Measurements from ENCODE around the gene ARHGEF10L. TPM values are rescaled to one million over a fixed set of nuclear protein-coding genes. Genes with fewer than 3 reads are reported as not detected.
"Not testable (repeated sequence)": the region's sequence is repeated elsewhere in the genome, so short reads cannot be mapped to it uniquely, and the experiment has no call there.

Gene ARHGEF10L
- total RNA-seq, 1 experiment from 2014 or later: 3.3 TPM

- CTCF ChIA-PET: no interaction called here
- POLR2A ChIA-PET (ENCODE audit: low non-redundant PET): no interaction called here
- no peak overlapping the region for H3K4me3 ChIP-seq (ENCODE audit: low read depth, low read length, poor library complexity, severe bottlenecking)
Observed at GRCh38 chr1:17745479-17745955, 206.0 kb downstream of the ARHGEF10L start.

DNA sequence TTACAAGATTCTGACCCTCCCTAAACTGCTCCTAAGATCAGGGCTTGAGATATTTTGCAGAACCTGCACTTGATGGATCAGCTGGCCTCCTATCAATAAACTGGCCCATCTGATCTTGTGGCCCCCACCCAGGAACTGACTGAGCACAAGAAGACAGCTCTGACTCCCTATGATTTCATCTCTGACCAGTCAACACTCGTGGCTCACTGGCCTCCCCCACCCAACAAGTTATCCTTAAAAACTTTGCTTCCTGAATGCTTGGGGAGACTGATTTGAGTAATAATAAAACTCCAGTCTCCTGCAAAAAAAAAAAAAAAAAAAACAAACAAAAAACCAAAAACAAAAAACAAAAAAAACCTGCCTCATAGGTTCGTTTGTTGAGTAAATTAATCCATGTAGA, 206.8 kb downstream of the ARHGEF10L start:
- H3K4me3 ChIP-seq (ENCODE audit: low read depth, low read length, poor library complexity, severe bottlenecking); H3K36me3 ChIP-seq (ENCODE audit: insufficient read depth, low read length, poor library complexity, severe bottlenecking); H3K27me3 ChIP-seq (replicated peaks; ENCODE audit: insufficient read depth, low read depth, low read length, poor library complexity); POLR2A ChIA-PET (ENCODE audit: low non-redundant PET); H3K27ac ChIP-seq (ENCODE audit: low read depth, low read length, poor library complexity, severe bottlenecking); CTCF ChIA-PET; BruUV-seq (replicated peaks); H3K4me1 ChIP-seq (ENCODE audit: insufficient read depth, low read length, poor library complexity, severe bottlenecking); DNase-seq (ENCODE audit: low spot score); H3K9me3 ChIP-seq (ENCODE audit: low read depth, low read length, poor library complexity, severe bottlenecking); intact Hi-C loops (cut with micrococcal nuclease; ENCODE audit: unreplicated experiment): not testable (repeated sequence)

More at GRCh38 chr1:17745479-17745955, 206.0 kb downstream of the ARHGEF10L start:
- H3K36me3 ChIP-seq (ENCODE audit: insufficient read depth, low read length, poor library complexity, severe bottlenecking): no peaks in the 10 kb centered on the region
- H3K27me3 ChIP-seq (replicated peaks; ENCODE audit: insufficient read depth, low read depth, low read length, poor library complexity): peaks cover 15% of the 10 kb centered on the region
- H3K9me3 ChIP-seq (ENCODE audit: low read depth, low read length, poor library complexity, severe bottlenecking): no peaks in the 10 kb centered on the region
- H3K4me1 ChIP-seq (ENCODE audit: insufficient read depth, low read length, poor library complexity, severe bottlenecking): no peaks in the 10 kb centered on the region
- intact Hi-C loops (cut with micrococcal nuclease; ENCODE audit: unreplicated experiment): no loop called here
- no peak for DNase-seq (ENCODE audit: low spot score)
- no peak overlapping the region for H3K27ac ChIP-seq (ENCODE audit: low read depth, low read length, poor library complexity, severe bottlenecking)
- BruUV-seq (replicated peaks): no TSS peak
- TF ChIP-seq CTCF (conservative IDR thresholded peaks at IDR 0.05; ENCODE audit: low read depth, low read length) (no peak), EZH2 (IDR thresholded peaks at IDR 0.05; ENCODE audit: borderline replicate concordance, low read depth, low read length, poor library complexity, severe bottlenecking) (no peak)

DNA sequence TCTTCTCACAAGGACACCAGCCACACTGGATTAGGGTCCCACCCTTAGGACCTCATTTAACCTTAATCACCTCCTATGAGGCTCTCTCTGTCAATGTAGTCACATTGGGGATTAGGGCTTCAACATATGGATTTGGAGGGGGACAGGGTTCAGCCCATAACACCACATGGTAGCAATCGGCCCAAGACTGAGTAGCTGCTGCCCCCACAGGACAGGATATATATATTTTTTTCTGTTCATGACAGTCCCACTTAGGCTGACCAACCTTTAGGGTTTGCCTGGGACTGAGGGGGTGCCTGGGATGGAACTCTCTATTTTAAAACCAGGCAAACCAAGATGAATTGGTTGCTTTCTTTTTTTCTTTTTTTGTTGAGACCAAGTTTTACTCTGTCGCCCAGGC, 207.4 kb downstream of the ARHGEF10L start:
- intact Hi-C loops (cut with micrococcal nuclease; ENCODE audit: unreplicated experiment): no loop called here
- Histone ChIP-seq H3K4me1 (ENCODE audit: insufficient read depth, low read length, poor library complexity, severe bottlenecking) (no peaks in the 10 kb centered on the region), H3K27ac (ENCODE audit: low read depth, low read length, poor library complexity, severe bottlenecking) (no peak overlapping the region), H3K4me3 (ENCODE audit: low read depth, low read length, poor library complexity, severe bottlenecking) (no peak overlapping the region), H3K9me3 (ENCODE audit: low read depth, low read length, poor library complexity, severe bottlenecking) (no peaks in the 10 kb centered on the region), H3K27me3 (replicated peaks; ENCODE audit: insufficient read depth, low read depth, low read length, poor library complexity) (peaks cover 1% of the 10 kb centered on the region), H3K36me3 (ENCODE audit: insufficient read depth, low read length, poor library complexity, severe bottlenecking) (no peaks in the 10 kb centered on the region)
- ChIA-PET CTCF (no interaction called here), POLR2A (ENCODE audit: low non-redundant PET) (no interaction called here)
- BruUV-seq (replicated peaks): no TSS peak
- TF ChIP-seq CTCF (conservative IDR thresholded peaks at IDR 0.05; ENCODE audit: low read depth, low read length) (no peak), EZH2 (IDR thresholded peaks at IDR 0.05; ENCODE audit: borderline replicate concordance, low read depth, low read length, poor library complexity, severe bottlenecking) (no peak)
- DNase-seq (ENCODE audit: low spot score): no peak

Other genes with a start within 250 kb of the ARHGEF10L start
- not detected in 2 replicates for gene PADI4, start 231.5 kb upstream of the ARHGEF10L start, total RNA-seq (2021)
- gene PADI6, start 167.5 kb upstream of the ARHGEF10L start, total RNA-seq (2021): not detected in 2 replicates
- 180 and 182 TPM in 2 replicates for gene RCC2, start 100.0 kb upstream of the ARHGEF10L start, total RNA-seq (2021)
- 0.28 and 0.31 TPM in 2 replicates for gene ACTL8, start 215.6 kb downstream of the ARHGEF10L start, total RNA-seq (2021)